ENCODE results near the gene CPA4. TPM values are rescaled to one million over a fixed set of nuclear protein-coding genes. Genes with fewer than 3 reads are reported as not detected.
A peak's percentile ranks its signal among the peaks of the same experiment; 100 is the strongest.

Gene CPA4
- total RNA-seq, 1 experiment from 2014 or later = 98.8 TPM

DNA sequence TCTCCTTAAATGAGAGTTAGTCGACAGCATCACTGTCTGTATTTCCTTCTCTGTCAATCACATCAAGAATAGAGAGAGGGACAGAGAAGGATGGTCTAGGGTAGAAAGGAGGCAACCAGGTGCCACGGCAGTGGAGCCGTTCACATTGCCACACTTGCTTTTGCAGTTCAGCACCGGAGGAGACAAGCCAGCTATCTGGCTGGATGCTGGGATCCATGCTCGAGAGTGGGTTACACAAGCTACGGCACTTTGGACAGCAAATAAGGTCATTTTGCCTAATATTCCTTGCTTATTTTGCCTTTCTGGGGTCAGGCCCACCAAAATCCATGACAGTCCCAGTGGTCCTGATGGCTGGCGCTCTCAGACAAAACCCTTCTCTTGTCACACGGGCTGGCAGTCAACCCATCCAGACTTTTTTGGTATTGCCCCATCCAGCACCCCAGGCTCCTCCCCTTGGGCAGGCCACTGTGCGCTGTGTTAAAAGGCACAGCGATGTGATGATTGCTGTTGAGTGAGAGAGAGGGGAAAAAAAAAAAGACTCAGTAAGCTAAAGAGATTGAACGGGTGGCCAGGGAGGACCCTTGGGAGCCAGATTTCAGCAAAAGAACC lies 17.9 kb upstream of the CPA4 start:
- DNase-seq (ENCODE audit: low read depth) = no peak

DNA sequence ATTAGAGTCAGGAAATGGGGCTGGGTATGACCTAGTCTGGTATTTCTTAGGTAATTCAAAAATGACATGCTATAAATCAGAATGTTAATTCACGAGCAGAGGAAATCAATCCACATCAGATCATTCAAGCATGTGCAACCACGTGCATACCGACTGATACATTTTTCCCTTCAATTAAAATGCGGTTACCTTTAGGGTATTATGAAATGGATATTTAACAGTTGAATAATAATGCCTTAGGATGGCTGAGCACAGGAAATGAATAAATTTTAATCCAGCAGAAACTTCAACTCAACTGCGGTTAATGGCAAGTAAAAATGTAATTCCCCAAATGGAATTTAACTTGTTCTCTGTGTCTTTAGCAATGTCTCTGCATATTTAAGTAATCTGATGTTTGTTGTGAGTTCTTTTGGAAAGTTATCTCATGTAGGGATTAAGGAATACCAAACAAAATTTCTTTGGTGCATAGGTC lies 17.1 kb upstream of the CPA4 start:
- DNase-seq (ENCODE audit: low read depth) = no peak

DNA sequence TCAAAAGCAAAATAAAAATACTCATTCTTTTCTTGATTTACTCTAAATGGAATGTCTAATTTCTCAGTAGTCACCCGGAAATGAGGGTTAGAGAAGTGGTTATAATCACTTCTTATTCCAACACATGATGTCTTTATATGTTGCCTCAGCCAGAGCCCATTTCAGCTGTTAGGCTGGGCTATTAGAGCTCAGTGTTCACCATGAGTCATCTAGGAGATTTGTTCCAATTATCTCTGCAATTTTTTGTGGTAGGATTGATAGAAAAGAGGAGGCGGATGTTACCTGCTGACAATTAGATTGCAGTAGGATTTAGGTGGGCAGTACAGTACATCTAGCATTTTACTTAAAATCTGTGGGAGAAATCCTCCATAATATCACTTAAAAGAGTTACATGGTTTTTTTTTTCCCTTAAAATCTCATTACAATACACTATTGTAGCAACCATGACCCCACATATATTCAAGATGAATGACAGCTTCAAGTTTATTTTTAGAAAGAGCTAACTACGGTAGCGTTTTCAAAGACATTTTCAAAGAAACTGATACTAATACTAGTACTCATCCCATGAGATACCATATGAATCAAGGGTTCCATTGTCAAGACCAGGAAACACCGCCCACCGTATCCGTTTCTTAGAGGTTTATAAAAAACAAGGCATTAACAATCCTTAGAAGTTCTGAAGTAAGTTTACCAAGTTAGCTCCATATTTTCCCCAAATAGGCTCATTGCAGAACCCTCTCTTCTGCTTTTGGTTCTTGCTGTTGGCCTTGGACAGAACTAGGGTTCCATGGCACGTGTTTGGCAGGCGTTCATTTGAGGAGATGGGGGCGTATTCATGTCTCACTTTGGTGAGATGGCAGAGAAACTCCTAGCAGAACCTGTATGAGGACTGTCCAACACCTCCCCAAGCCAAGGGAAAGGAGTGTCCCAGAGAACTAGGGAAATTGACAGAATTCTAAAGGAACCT lies 15.9 kb upstream of the CPA4 start:
- peak; percentile 79 for DNase-seq (ENCODE audit: low read depth)

DNA sequence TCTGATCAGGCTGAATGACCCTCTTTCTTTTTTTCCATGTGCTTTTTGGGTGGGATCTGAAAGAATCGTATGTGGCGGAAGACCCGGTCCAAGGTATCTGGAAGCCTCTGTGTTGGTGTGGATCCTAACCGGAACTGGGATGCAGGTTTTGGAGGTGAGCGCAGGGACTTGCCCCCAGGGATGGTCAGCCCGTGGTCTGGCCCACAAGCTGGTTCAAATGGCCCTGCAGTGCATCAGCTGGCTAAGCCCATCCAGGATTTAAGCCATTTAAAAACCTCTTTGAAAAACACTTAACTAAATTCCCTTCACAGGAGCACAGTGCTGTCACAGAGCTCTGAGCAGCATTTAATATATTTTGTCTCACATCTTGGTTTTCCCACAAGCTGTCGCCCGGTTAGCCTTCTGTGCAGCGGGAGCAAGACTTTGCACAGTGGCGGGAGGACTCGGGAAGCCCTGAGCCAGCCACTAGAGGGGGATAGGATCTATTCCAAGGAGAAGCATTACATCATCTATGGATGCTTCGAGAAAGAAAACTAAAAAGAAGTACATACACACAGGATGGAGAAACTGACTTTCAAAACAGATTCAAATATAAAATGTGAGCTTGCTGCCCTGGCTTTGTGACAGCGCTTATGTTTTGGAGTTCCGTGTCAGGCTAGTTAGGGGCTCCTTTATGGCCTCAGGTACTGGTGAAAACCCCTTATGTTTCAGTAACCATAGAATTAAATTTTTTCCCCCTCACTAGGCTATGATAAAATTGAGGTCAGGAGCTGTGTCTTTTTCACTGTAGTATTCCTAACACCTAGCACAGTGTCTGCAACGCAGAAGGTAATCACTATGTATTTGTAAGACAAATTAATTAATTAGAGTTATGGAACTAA lies 15.0 kb upstream of the CPA4 start:
- peak; percentile 67 for DNase-seq (ENCODE audit: low read depth)

DNA sequence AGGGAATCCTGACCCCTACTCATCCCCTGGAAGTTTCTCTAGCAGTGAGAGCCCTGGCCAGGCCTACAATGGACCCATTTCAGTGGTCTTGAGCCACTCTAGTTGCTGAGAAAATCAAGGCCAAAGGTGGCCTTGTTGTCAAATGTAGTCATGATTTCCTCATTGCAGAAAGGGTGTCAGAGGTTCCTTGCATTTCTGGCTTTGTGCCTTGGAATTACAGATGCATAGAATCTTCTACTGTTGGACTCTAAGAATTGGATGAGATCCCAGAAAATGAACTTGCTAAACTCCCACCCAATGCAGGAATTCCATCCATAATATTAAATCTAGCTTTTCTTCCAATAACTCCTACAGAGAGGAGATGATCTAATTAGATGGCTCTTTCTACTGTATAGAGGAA lies 14.1 kb upstream of the CPA4 start:
- peak; percentile 46 for DNase-seq (ENCODE audit: low read depth)

DNA sequence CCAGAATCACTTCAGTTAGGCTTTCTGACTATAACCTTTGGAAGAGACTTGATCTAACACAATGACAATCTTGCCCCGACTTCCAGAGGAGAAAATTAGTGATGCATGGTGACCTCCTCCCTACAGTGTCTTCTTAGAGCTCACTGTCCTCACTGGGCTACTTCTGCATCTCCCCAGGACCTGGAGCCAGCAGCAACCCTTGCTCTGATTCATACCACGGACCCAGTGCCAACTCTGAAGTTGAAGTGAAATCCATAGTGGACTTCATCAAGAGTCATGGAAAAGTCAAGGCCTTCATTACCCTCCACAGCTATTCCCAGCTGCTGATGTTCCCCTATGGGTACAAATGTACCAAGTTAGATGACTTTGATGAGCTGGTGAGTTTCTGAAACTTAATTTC lies 13.7 kb upstream of the CPA4 start:
- DNase-seq (ENCODE audit: low read depth) = no peak

DNA sequence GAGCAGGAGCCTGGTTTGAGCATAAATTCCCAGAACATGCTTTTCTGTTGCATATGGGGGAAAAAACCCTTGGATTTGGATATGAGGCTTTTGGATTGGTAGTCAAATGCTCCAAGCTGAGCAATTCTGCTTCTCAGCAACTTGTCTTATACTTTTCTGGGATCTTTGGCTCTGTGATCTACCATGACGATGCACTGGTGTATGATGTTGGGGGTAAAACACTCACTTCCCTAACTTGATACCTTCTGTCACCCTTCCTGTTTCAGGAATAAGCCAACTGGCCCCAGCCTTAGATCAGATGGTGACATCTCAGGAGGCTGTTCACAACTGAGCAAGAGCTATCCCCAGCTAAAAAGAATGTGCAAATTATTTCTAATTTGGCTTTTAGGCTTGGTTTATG lies 13.1 kb upstream of the CPA4 start:
- no peak for DNase-seq (ENCODE audit: low read depth)

DNA sequence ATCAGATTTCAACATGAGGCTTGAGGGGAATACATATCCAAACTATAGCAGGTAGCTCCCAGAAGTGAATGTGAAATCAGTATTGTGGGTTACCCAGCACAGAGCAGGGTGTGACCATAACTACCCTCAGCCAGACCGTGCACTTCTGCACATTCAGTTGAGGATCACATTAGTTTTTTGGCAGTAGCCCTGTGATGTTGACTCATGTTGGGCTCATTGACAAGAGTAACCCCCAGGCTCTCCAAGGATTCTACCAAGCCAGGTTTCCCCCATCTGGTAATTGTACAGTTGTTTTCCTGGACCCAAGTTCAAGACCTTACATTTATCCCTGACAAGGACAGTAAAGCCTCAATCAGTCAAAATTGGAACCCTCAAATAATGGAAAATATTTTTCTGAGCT lies 11.7 kb upstream of the CPA4 start:
- peak; percentile 68 for DNase-seq (ENCODE audit: low read depth)

DNA sequence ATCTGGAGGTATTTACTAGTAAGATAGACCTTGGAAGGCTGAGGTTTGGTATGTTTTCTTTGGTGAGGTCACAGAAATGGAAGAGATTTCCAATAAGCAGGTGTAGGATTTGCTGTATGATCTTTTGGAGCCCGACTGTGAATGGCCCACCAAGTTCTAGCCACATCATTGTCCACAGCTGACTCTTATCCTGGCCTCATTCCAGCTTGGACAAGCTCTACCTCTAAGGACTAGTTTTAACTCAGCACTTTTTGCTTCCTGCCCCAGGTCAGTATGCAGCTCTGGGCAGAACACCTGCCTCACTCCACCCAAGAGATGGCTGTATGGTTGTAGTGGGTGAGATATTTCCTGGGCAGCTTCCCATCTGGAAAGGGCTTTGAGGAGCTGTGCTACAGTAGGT lies 6.1 kb upstream of the CPA4 start:
- peak; percentile 43 for DNase-seq (ENCODE audit: low read depth)

DNA sequence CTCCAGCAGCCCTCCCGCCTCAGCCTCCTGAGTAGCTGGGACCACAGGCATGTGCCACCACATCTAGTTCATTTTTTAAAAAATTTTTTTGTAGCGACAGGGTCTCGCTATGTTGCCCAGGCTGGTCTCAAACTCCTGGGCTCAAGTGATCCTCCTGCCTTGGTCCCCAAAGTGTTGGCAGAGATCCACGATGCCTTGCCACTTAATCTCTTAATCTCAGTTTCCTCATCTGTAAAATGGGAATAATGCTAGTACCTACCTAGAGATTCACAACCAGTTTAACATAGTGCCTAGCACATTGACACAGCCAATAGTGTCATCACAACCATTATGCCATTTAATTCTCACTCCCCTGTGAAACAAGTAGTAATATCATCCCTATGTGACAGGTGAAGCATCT lies 4.8 kb upstream of the CPA4 start:
- no peak for DNase-seq (ENCODE audit: low read depth)

DNA sequence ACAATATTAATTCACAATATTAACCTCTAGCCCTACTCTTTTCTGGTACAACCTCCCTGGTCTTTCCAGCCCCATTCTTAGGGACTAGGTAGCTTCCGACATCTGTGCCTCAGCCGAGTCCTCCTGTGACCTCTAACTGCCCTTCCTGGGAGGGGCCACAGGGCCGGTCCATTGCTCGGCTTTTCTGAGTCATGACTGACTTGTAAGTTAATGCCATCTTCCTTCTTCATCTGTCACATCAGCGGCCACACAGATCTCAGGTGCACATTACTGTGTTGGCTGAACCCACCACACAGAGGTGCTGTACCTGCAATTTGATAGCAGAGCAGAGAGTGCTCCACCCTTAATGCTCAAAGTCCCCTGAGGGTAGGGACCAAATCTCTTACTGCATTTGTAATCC lies 4.1 kb upstream of the CPA4 start:
- peak; percentile 71 for DNase-seq (ENCODE audit: low read depth)

DNA sequence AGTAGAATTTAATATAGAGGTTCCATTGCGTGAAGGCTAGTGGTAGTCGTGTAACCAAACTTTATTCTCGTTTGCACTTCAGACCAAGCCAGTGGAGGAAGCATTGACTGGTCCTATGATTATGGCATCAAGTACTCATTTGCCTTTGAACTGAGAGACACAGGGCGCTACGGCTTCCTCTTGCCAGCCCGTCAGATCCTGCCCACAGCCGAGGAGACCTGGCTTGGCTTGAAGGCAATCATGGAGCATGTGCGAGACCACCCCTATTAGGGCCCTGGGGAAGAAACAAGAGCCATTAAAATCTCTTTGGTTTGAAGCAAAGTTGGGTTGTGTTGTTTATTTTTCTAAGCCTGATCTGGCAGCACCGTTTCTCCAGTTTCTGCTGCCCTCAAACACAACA lies 3.5 kb upstream of the CPA4 start:
- DNase-seq (ENCODE audit: low read depth) = no peak

DNA sequence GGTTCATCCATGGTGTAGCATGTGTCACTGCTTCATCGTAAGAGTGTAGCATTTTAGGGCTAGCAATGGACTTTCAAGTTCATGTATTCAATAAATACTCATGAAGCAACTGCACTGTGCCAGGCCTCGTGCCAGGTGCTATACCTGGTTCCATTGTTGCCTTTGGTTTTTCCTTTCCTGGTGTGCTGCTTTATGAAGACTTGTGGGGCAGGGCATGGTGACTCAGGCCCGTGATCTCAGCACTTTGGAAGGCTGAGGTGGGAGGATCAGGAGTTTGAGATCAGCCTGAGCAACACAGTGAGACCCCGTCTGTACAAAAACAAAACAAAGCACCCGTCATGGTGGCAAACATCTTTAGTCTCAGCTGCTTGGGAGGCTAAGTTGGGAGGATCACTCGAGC lies 2.2 kb upstream of the CPA4 start:
- peak; percentile 97 for DNase-seq (ENCODE audit: low read depth)

DNA sequence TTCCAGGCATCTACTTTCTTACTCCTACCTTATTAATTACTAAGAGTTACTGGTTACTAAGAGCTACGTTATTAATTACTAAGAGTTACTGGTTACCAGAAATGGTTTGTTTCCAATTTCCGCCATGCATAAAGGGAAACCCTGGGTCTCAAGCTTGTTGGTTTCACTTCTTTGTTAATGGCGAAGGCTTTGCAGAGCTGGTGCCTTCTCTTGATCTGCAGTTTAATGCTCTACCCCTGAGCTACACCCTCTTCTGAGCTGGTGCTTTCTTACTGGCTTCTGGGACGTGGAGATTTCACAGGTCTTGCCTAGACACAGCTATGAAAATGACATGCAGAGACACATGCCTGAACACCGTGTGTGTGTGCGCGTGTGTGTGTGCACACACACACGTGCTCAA lies 560 bp downstream of the CPA4 start:
- DNase-seq (ENCODE audit: low read depth) = no peak

DNA sequence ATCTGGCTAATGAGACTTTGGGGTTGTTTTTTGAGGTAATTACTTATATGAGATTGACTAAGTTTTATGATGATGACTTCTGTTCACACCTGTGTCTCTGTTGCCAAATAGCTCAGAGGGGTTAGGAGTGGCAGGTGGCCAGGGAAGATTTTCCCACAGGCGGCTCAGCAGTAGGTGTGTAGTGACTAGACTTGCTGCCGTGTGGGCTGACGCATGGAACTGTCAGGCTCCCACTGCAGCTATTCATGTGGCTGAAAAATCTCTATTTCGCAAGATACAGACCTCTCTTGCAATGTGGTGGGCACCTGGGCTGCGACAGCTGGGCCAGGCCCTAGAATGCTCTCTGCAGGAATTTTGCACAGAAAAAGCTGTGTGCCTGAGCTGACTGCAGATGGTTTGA lies 1.4 kb downstream of the CPA4 start:
- DNase-seq (ENCODE audit: low read depth) = peak; percentile 55

DNA sequence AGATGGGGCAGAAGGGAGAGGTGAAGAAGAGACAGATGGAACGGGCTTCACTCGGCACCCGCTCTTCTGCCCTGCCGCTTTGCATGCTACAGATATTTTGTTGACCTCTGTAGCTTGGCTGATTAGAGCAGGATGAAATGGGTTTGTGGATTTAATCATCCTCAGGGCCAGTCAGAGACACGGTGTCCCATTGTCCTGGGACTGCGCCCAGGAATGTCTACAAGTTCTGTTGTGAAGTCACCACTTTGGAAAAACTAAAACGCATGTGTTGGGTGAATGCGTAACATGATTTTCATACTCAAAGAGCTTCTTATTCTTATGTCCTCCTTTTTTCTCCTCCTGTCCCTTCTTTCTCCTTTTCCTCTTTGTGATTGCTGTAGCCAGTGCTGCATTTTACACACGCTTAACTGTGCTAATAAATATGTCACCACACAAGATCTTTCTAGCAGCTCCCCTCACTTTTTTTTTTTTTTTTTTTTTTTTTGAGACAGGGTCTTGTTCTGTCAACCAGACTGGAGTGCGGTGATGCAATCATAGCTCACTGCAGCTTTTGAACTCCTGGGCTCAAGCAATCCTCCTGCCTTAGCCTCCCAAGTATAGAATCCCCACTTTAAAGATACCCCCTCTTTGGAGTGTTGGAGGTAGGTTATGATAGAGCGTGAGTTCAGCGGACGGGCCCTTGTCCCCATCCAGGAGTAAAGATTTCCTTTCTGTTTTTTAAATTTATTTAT lies 3.4 kb downstream of the CPA4 start:
- no peak for DNase-seq (ENCODE audit: low read depth)

DNA sequence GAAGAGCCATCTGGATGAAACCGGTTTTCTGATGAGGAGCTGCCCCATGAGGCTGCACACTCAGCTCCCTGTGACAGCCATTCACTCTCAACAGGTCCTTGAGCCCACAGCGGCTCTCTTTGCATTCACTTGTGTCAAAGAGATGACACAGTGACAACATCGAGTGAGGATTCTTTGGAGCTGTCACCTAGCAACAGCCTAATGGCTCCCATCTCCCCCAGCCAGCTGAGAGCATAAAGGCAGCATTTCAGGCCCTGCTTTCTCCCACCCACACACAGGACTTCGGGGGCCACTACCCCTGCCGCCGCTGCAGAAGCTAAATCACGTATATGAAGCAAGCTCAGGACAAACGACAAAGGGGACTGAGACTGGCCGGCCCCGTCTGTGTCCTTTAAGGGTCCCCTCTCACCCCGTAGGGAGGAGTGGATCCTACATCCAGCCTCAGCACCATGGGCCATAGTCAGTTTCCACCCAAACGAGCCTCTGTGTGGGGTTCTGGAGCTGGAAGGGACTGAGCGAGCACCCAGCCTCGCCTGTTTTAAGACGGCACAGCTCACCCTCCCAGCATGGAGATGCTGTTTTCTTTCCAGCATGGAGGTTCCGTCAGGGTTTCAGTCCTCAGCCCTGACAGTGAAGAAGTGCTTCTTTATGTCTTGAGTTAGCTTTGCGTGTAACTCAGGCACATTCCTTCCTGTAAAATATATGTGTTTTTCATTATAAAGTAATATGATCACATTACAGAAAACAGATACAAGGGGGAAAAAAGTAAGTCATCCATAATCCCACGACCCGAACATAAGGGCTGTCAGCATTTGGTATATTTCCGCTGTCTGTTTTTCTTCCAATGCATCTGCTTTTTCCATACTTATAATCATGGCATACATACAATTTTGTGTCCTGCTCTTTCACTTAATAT lies 4.9 kb downstream of the CPA4 start:
- DNase-seq (ENCODE audit: low read depth) = no peak

DNA sequence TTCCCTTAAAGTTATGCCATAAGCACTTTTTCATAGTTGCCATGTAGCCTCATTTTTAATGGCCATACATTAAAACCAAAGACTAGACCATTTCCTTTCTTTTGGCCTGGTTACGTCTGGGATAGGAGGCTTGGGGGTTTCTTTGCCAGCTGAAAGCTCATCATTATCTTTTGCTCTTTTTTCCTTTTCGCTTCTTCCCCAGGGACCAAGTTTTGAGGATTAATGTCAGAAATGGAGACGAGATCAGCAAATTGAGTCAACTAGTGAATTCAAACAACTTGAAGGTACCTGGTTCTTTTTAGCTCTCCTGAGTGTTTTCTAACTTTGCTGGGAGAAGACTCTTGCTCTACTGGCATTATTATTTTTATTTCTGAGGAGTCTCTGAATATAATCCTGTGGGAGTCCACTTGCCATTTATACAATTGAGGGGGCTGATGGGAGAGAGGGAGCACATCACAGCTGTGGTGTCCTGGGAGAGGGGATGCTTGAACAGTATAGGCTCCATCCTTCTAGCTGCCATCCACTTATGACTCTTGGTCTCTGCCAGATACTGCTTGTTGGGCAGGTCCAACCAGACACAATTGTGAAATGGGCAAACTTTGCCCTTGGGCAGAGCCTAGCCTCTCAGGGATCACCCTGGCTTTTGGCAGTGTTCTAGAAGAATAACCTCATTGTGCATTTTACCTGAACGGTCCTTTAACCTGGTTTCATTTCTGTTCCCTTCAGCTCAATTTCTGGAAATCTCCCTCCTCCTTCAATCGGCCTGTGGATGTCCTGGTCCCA lies 5.8 kb downstream of the CPA4 start:
- no peak for DNase-seq (ENCODE audit: low read depth)

DNA sequence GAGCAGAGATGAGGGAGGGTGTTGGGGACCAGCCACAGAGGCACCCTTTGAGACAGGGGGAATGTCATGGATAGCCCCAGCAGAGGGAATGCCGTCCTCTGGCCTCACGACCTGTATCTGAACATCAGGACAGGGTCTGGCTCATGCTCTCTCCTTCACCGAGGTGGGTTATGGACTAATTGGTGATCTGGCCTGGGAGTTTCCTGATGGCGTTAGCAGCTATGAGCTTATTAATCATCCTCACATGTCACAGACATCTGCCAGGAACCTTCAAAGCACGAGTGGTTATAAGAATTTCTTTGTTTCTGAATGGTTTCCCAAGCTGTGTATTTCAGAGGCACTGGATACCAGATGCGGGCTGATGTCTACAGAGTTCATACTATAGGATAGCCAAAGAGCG lies 6.9 kb downstream of the CPA4 start:
- DNase-seq (ENCODE audit: low read depth) = no peak

Measured in Daoy (cell line).